Parathyroid adenoma (tissue), 2 donors: Measurements from ENCODE around the gene MIGA1.
"Not testable (repeated sequence)": the region's sequence is repeated elsewhere in the genome, so short reads cannot be mapped to it uniquely, and the experiment has no call there.

ENCODE experiments used
- H2AFZ ChIP-seq: fragments of 300-600 bp; sonication (generic); one replicate; pipeline ENCODE4 v1.7.0; 2017; ENCODE audit warnings: antibody characterized with exemption, mild to moderate bottlenecking
- H3K27ac ChIP-seq: fragments of 300-600 bp; sonication (generic); one replicate; pipeline ENCODE4 v1.7.0; 2017
- H3K27me3 ChIP-seq: fragments of 300-600 bp; sonication (generic); one replicate; pipeline ENCODE4 v1.7.0; 2017; ENCODE audit warnings: low read length; ENCODE audit not compliant: control insufficient read depth, insufficient read depth
- H3K36me3 ChIP-seq: fragments of 300-600 bp; sonication (generic); one replicate; pipeline ENCODE4 v1.7.0; 2017; ENCODE audit warnings: low read length; ENCODE audit not compliant: control insufficient read depth, insufficient read depth
- H3K4me1 ChIP-seq: fragments of 300-600 bp; sonication (generic); one replicate; pipeline ENCODE4 v1.7.0; 2017; ENCODE audit warnings: control low read depth
- H3K4me2 ChIP-seq: fragments of 300-600 bp; sonication (generic); one replicate; pipeline ENCODE4 v1.7.0; 2017; ENCODE audit warnings: low read length
- H3K4me3 ChIP-seq: fragments of 300-600 bp; sonication (generic); one replicate; pipeline ENCODE4 v1.7.0; 2017; ENCODE audit warnings: low read depth, low read length
- H3K79me2 ChIP-seq: fragments of 300-600 bp; sonication (generic); one replicate; pipeline ENCODE4 v1.7.0; 2017; ENCODE audit warnings: control low read depth
- H3K9ac ChIP-seq: fragments of 300-600 bp; sonication (generic); one replicate; pipeline ENCODE4 v1.7.0; 2017; ENCODE audit warnings: mild to moderate bottlenecking
- H3K9me3 ChIP-seq: fragments of 300-600 bp; sonication (generic); one replicate; pipeline ENCODE4 v1.7.0; 2017; ENCODE audit warnings: low read length; ENCODE audit not compliant: control insufficient read depth
- TF ChIP-seq, protein P1 (sequence below): fragments of 300-600 bp; sonication (generic); IDR thresholded peaks from one replicate; pipeline ENCODE4 v1.7.0; 2017; ENCODE audit warnings: antibody characterized with exemption, mild to moderate bottlenecking
- donor health status: primary hyperparathyroidism.

Gene MIGA1

DNA sequence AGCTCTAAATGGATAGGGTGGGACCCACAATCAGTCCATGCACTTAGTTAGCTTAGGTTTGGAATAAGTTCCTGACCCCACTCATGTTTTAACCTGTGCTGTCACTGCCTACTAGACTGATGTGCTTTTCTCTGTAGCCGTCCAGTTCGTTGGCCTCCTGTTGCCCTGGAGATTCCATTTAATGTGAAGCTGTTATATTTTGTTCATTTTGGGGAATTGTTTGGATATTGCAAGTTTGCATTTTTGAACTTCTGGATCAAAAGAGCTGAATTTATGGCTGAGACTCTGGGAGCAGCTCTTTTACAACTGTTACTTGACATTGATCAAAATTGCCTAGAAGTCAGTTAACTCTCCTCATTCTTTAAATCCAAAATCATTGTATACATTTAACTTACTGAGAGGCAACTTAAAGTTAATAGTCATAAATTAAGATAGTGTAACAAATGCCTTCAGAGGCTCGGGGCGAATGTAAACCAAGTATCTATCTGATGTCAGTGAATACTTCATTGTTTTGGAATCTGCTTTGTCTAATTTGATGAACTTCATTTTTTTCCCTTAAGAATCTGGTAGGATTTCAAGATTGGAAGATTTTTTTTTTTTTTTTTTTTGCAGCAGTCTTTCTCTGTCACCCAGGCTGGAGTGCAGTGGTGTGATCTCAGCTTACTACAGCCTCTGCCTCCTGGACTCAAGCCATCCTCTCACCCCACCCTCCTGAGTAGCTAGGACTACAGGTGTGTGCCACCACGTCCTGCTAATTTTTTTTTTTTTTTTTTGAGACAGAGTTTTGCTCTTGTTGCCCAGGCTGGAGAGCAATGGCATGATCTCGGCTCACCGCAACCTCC is 38.1 kb downstream of the MIGA1 start:
- no peak overlapping the region for H3K4me2 ChIP-seq
- no peak overlapping the region for H3K9ac ChIP-seq
- no peaks in the 10 kb centered on the region for H3K79me2 ChIP-seq
- H3K27ac ChIP-seq: no peak overlapping the region
- no peak overlapping the region for H2AFZ ChIP-seq
- TF ChIP-seq, protein P1, sequence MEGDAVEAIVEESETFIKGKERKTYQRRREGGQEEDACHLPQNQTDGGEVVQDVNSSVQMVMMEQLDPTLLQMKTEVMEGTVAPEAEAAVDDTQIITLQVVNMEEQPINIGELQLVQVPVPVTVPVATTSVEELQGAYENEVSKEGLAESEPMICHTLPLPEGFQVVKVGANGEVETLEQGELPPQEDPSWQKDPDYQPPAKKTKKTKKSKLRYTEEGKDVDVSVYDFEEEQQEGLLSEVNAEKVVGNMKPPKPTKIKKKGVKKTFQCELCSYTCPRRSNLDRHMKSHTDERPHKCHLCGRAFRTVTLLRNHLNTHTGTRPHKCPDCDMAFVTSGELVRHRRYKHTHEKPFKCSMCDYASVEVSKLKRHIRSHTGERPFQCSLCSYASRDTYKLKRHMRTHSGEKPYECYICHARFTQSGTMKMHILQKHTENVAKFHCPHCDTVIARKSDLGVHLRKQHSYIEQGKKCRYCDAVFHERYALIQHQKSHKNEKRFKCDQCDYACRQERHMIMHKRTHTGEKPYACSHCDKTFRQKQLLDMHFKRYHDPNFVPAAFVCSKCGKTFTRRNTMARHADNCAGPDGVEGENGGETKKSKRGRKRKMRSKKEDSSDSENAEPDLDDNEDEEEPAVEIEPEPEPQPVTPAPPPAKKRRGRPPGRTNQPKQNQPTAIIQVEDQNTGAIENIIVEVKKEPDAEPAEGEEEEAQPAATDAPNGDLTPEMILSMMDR: no peak
- H3K4me3 ChIP-seq: no peak overlapping the region
- H3K9me3 ChIP-seq: no peaks in the 10 kb centered on the region
- H3K36me3 ChIP-seq: no peaks in the 10 kb centered on the region
- H3K27me3 ChIP-seq: no peaks in the 10 kb centered on the region
- no peaks in the 10 kb centered on the region for H3K4me1 ChIP-seq

GRCh38 chr1:77820121-77820520 is 40.7 kb downstream of the MIGA1 start:
- H3K9ac ChIP-seq: no peak overlapping the region
- H3K9me3 ChIP-seq: no peaks in the 10 kb centered on the region
- H3K36me3 ChIP-seq: no peaks in the 10 kb centered on the region
- H3K4me2 ChIP-seq: no peak overlapping the region
- TF ChIP-seq, protein P1: no peak
- no peak overlapping the region for H3K27ac ChIP-seq
- H3K27me3 ChIP-seq: no peaks in the 10 kb centered on the region
- H3K79me2 ChIP-seq: no peaks in the 10 kb centered on the region
- no peak overlapping the region for H3K4me3 ChIP-seq
- no peak overlapping the region for H2AFZ ChIP-seq
- H3K4me1 ChIP-seq: no peaks in the 10 kb centered on the region

DNA sequence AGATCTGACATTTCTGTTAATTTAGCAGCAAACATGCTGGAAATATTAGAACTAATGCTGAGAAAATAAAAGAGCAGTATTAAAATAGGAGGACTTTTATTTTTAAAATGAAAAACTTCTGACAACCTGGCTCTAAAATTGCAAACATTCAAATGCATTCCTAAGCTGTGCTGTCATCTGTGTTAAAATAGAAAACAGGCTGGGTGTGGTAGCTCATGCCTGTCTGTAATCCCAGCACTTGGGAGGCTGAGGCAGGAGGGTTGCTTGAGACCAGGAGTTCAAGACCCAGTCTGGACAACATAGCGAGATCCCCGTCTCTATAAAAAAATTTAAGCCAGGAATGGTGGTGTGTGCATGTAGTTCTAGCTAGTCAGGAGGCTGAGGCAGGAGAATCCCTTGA is 44.6 kb downstream of the MIGA1 start:
- no peak overlapping the region for H3K4me3 ChIP-seq
- TF ChIP-seq, protein P1: no peak
- no peaks in the 10 kb centered on the region for H3K27me3 ChIP-seq
- no peaks in the 10 kb centered on the region for H3K36me3 ChIP-seq
- no peak overlapping the region for H3K4me2 ChIP-seq
- H3K79me2 ChIP-seq: no peaks in the 10 kb centered on the region
- no peaks in the 10 kb centered on the region for H3K4me1 ChIP-seq
- no peak overlapping the region for H2AFZ ChIP-seq
- no peaks in the 10 kb centered on the region for H3K9me3 ChIP-seq
- no peak overlapping the region for H3K27ac ChIP-seq
- no peak overlapping the region for H3K9ac ChIP-seq

DNA sequence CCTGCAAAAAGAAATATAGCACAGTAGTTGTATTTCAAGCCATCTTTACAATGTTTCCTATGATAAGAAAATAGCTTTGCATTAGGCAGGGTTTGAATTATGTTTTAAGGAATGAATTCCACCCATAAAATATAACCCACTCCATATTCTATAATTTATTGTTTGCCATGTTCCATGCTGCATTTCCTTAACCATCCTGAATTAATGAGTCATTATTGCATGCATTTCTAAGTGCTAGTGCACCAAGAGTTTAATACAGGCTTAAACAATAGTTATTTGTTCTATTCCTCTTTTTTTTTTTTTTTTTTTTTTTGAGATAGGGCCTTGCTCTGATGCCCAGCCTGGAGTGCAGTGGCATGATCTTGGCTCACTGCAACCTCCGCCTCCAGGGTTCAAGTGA is 45.2 kb downstream of the MIGA1 start:
- Histone ChIP-seq H3K9ac (no peak overlapping the region), H3K79me2 (no peaks in the 10 kb centered on the region), H3K4me2 (no peak overlapping the region), H3K4me1 (no peaks in the 10 kb centered on the region), H3K4me3 (no peak overlapping the region), H3K36me3 (no peaks in the 10 kb centered on the region), H2AFZ (no peak overlapping the region), H3K27me3 (no peaks in the 10 kb centered on the region), H3K9me3 (no peaks in the 10 kb centered on the region), H3K27ac (no peak overlapping the region)
- TF ChIP-seq, protein P1: no peak

DNA sequence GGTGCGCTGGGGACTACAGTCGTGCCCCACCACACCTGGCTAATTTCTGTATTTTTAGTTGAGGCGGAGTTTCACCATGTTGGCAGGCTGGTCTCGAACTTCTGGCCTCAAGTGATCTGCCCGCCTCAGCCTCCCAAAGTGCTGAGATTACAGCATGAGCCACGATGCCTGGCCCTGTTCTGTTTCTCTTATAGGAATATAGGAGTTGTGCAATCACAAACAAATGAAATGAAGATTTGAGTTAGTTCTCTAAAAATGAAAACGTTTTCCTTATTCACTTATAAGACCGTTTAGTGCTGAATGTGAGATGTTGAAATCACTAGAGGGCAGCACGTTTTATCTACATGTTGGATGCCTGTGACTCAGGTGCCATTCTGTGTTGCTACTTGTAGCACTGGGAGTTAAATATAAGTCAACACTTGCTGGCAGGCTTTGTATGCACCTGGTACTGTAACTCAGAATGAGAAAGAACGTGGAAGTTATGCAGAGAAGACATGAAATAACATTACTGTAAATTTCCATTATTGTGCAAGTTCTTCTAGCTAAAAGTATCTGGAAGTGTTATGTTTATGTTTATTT is 45.8 kb downstream of the MIGA1 start:
- H3K36me3 ChIP-seq: no peaks in the 10 kb centered on the region
- no peaks in the 10 kb centered on the region for H3K4me1 ChIP-seq
- no peak overlapping the region for H3K4me3 ChIP-seq
- no peak overlapping the region for H3K9ac ChIP-seq
- no peaks in the 10 kb centered on the region for H3K9me3 ChIP-seq
- no peaks in the 10 kb centered on the region for H3K79me2 ChIP-seq
- no peak overlapping the region for H3K27ac ChIP-seq
- TF ChIP-seq, protein P1: no peak
- no peaks in the 10 kb centered on the region for H3K27me3 ChIP-seq
- no peak overlapping the region for H3K4me2 ChIP-seq
- no peak overlapping the region for H2AFZ ChIP-seq

- H3K36me3 ChIP-seq, H3K79me2 ChIP-seq, H3K4me3 ChIP-seq, H3K27me3 ChIP-seq, H3K9me3 ChIP-seq, H3K27ac ChIP-seq, H3K4me2 ChIP-seq, H3K4me1 ChIP-seq, H2AFZ ChIP-seq, H3K9ac ChIP-seq: not testable (repeated sequence)
Measured at GRCh38 chr1:77826851-77827250, 47.4 kb downstream of the MIGA1 start.
